H9 (cell line): ENCODE results near the gene XRRA1. TPM values are rescaled to one million over a fixed set of nuclear protein-coding genes. Genes with fewer than 3 reads are reported as not detected.

Experiments used
- DNase-seq: peaks from one replicate; pipeline ENCODE4 v3.0.0-alpha.2; 2017
- H2AFZ ChIP-seq: one replicate; pipeline ENCODE4 v1.6.1; 2013; ENCODE audit warnings: mild to moderate bottlenecking, low read length, control low read depth, moderate library complexity
- H2AK5ac ChIP-seq: 2 replicates; pipeline ENCODE4 v1.6.1; 2013; ENCODE audit warnings: low read length, control low read depth, mixed read lengths; ENCODE audit not compliant: insufficient read length
- H2BK120ac ChIP-seq: one replicate; pipeline ENCODE4 v1.6.1; 2013; ENCODE audit warnings: low read depth, mild to moderate bottlenecking, low read length, control low read depth, inconsistent platforms; ENCODE audit not compliant: poor library complexity, severe bottlenecking
- H2BK12ac ChIP-seq: 2 replicates; pipeline ENCODE4 v1.6.1; 2013; ENCODE audit warnings: low read length, control low read depth, mixed read lengths, low read depth; ENCODE audit not compliant: insufficient read length
- H2BK15ac ChIP-seq: 2 replicates; pipeline ENCODE4 v1.6.1; 2013; ENCODE audit warnings: low read depth, low read length, control low read depth
- H2BK20ac ChIP-seq: one replicate; pipeline ENCODE4 v1.6.1; 2013; ENCODE audit warnings: low read depth, mild to moderate bottlenecking, low read length, control low read depth, inconsistent platforms; ENCODE audit not compliant: poor library complexity, severe bottlenecking
- H2BK5ac ChIP-seq: 2 replicates; pipeline ENCODE4 v1.6.1; 2013; ENCODE audit warnings: low read length, control low read depth, mixed read lengths; ENCODE audit not compliant: insufficient read length
- H3K14ac ChIP-seq: 2 replicates; pipeline ENCODE4 v1.6.1; 2013; ENCODE audit warnings: low read length, control low read depth; ENCODE audit not compliant: insufficient read depth
- H3K18ac ChIP-seq: 2 replicates; pipeline ENCODE4 v1.6.1; 2013; ENCODE audit warnings: low read depth, mild to moderate bottlenecking, mixed read lengths, low read length, control low read depth; ENCODE audit not compliant: insufficient read length
- H3K23ac ChIP-seq: 2 replicates; pipeline ENCODE4 v1.6.1; 2013; ENCODE audit warnings: low read length, control low read depth, mixed read lengths, low read depth; ENCODE audit not compliant: insufficient read length
- H3K23me2 ChIP-seq: 2 replicates; pipeline ENCODE4 v1.6.1; 2013; ENCODE audit warnings: low read depth, mild to moderate bottlenecking, mixed read lengths, low read length, control low read depth; ENCODE audit not compliant: insufficient read length, poor library complexity, severe bottlenecking
- H3K27ac ChIP-seq: 2 replicates; pipeline ENCODE4 v1.5.1; 2013; ENCODE audit warnings: low read length, control low read depth, mixed read lengths, low read depth; ENCODE audit not compliant: insufficient read length
- H3K27me3 ChIP-seq: 2 replicates; pipeline ENCODE4 v1.6.1; 2013; ENCODE audit warnings: low read length, control low read depth, inconsistent platforms; ENCODE audit not compliant: insufficient read depth
- H3K4ac ChIP-seq: 2 replicates; pipeline ENCODE4 v1.6.1; 2013; ENCODE audit warnings: low read depth, mild to moderate bottlenecking, control low read depth, inconsistent platforms, low read length, moderate library complexity
- H3K4me1 ChIP-seq: 2 replicates; pipeline ENCODE4 v1.6.1; 2013; ENCODE audit warnings: low read length, control low read depth, inconsistent platforms; ENCODE audit not compliant: insufficient read depth
- H3K4me2 ChIP-seq: 2 replicates; pipeline ENCODE4 v1.6.1; 2013; ENCODE audit warnings: low read length, control low read depth, mixed read lengths; ENCODE audit not compliant: insufficient read length, insufficient read depth
- H3K56ac ChIP-seq: 2 replicates; pipeline ENCODE4 v1.6.1; 2013; ENCODE audit warnings: low read depth, mild to moderate bottlenecking, mixed read lengths, low read length, control low read depth; ENCODE audit not compliant: insufficient read length
- H3K79me1 ChIP-seq: 2 replicates; pipeline ENCODE4 v1.6.1; 2013; ENCODE audit warnings: low read depth, mild to moderate bottlenecking, moderate library complexity, low read length, control low read depth, inconsistent platforms; ENCODE audit not compliant: insufficient read depth, poor library complexity, severe bottlenecking
- H3K79me2 ChIP-seq: 2 replicates; pipeline ENCODE4 v1.6.1; 2013; ENCODE audit warnings: low read length, control low read depth, inconsistent platforms; ENCODE audit not compliant: insufficient read depth
- H3K9ac ChIP-seq: 2 replicates; pipeline ENCODE4 v1.6.1; 2013; ENCODE audit warnings: low read length, control low read depth, mixed read lengths; ENCODE audit not compliant: insufficient read length; ENCODE audit errors: extremely low read depth
- H3K9me3 ChIP-seq: one replicate; pipeline ENCODE4 v1.6.1; 2013; ENCODE audit warnings: low read depth, low read length, inconsistent platforms; ENCODE audit not compliant: control insufficient read depth
- H3T11ph ChIP-seq: one replicate; pipeline ENCODE4 v1.6.1; 2013; ENCODE audit warnings: mild to moderate bottlenecking, low read length, control low read depth, inconsistent platforms
- H4K20me1 ChIP-seq: one replicate; pipeline ENCODE4 v1.6.1; 2013; ENCODE audit not compliant: control insufficient read depth, insufficient read length, insufficient read depth
- H4K5ac ChIP-seq: 2 replicates; pipeline ENCODE4 v1.6.1; 2013; ENCODE audit warnings: low read depth, mild to moderate bottlenecking, mixed read lengths, low read length, control low read depth; ENCODE audit not compliant: insufficient read length
- H4K8ac ChIP-seq: replicated peaks from 2 replicates; pipeline ENCODE4 v1.6.1; 2013; ENCODE audit warnings: low read length, control low read depth, mixed read lengths, low read depth; ENCODE audit not compliant: insufficient read length
- H4K91ac ChIP-seq: 2 replicates; pipeline ENCODE4 v1.6.1; 2013; ENCODE audit warnings: low read depth, mild to moderate bottlenecking, moderate library complexity, mixed read lengths, low read length, control low read depth; ENCODE audit not compliant: insufficient read length
- H3K27ac Mint-ChIP-seq, 3 experiments: 2 replicates in 2 of 3; 3 replicates in 1 of 3; pipeline ENCODE4 v1.8.0; 2020 to 2021; ENCODE audit warnings: mixed read lengths in 3 of 3, mild to moderate bottlenecking in 1 of 3, moderate library complexity in 1 of 3
- H3K27me3 Mint-ChIP-seq: 2 replicates; pipeline ENCODE4 v1.8.0; 2021; ENCODE audit warnings: low read depth, mild to moderate bottlenecking, moderate library complexity, mixed read lengths
- H3K36me3 Mint-ChIP-seq, 3 experiments: 2 replicates in 2 of 3; 3 replicates in 1 of 3; pipeline ENCODE4 v1.8.0; 2020 to 2021; ENCODE audit warnings: low read depth in 3 of 3, mixed read lengths in 3 of 3; ENCODE audit not compliant: insufficient read depth in 1 of 3
- H3K4me1 Mint-ChIP-seq, 2 experiments: 2 replicates each; pipeline ENCODE4 v1.8.0; 2020; ENCODE audit warnings: mixed read lengths in 2 of 2
- H3K4me3 Mint-ChIP-seq, 2 experiments: 2 replicates in 1 of 2; 3 replicates in 1 of 2; pipeline ENCODE4 v1.8.0; 2020 to 2021; ENCODE audit warnings: mild to moderate bottlenecking in 2 of 2, mixed read lengths in 2 of 2, moderate library complexity in 1 of 2
- H3K9me3 Mint-ChIP-seq, 2 experiments: 2 replicates in 1 of 2; 3 replicates in 1 of 2; pipeline ENCODE4 v1.8.0; 2020; ENCODE audit warnings: mild to moderate bottlenecking in 2 of 2, mixed read lengths in 2 of 2, moderate library complexity in 1 of 2
- WGBS: extraction: QIAGEN DNeasy Blood & Tissue Kit; methylation state at CpG from one replicate; pipeline ENCODE4 v1.1.7; 2013; ENCODE audit warnings: missing lambda C conversion rate, low lambda C conversion rate, mixed read lengths; ENCODE audit not compliant: insufficient read length; ENCODE audit errors: extremely low coverage; 5-methylcytosine and 5-hydroxymethylcytosine counted together
- total RNA-seq: library from RNA; stranded (reverse); gene quantifications from 2 replicates; pipeline ENCODE4 v1.2.1, GENCODE V29; 2021
- TF ChIP-seq, protein P1 (sequence below): fragments of 200-600 bp; sonication (generic); conservative IDR thresholded peaks from 3 replicates; pipeline ENCODE4 v1.8.0; 2021; ENCODE audit warnings: antibody characterized with exemption, mild to moderate bottlenecking

XRRA1 gene
- total RNA-seq, 1 experiment from 2014 or later = 4.5 TPM

DNA sequence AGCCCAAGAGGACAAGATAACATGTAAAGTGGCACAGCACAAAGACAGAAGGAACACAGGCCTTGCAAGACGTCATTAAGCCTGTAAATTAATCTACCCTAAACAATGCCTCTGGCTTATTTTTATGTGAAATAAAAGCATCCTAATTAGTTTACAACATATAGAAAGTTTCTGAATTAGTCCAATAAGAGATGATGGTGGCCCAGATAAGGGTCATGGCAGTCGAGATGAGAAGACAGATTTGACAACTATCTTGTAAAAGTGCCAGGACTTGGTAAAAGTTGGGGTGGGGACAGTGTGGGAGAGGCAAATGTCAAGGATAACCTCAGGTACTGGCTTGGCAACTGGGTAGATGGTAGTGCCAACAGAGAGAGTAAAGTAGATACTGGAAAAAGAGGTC lies 13.6 kb downstream of the XRRA1 start:
- no peaks in the 10 kb centered on the region for H3K4me1 Mint-ChIP-seq
- no peaks in the 10 kb centered on the region for H3K9me3 Mint-ChIP-seq
- Histone ChIP-seq H4K5ac (no peak overlapping the region), H2BK20ac (no peak overlapping the region), H2AFZ (no peak overlapping the region), H3K23ac (no peak overlapping the region), H2BK15ac (no peak overlapping the region), H3K56ac (no peak overlapping the region), H3K79me2 (no peaks in the 10 kb centered on the region), H3K14ac (no peak overlapping the region), H3K4me1 (no peaks in the 10 kb centered on the region), H4K8ac (no peak overlapping the region), H3K4ac (no peak overlapping the region), H2BK12ac (no peak overlapping the region), H3K79me1 (no peaks in the 10 kb centered on the region), H3K27ac (no peak overlapping the region), H3K27me3 (no peaks in the 10 kb centered on the region), H2BK120ac (no peak overlapping the region), H4K91ac (no peak overlapping the region), H2BK5ac (no peak overlapping the region), H2AK5ac (no peak overlapping the region), H3K9me3 (no peaks in the 10 kb centered on the region), H3K18ac (no peak overlapping the region), H3K23me2 (no peaks in the 10 kb centered on the region), H3T11ph (no peak overlapping the region), H4K20me1 (no peaks in the 10 kb centered on the region), H3K4me2 (no peak overlapping the region), H3K9ac (no peak overlapping the region)
- no peak overlapping the region; a peak in 1 of 7 replicates for H3K27ac Mint-ChIP-seq
- no peaks in the 10 kb centered on the region; the same call in 1 of the 2 replicates for H3K27me3 Mint-ChIP-seq
- TF ChIP-seq, protein P1, sequence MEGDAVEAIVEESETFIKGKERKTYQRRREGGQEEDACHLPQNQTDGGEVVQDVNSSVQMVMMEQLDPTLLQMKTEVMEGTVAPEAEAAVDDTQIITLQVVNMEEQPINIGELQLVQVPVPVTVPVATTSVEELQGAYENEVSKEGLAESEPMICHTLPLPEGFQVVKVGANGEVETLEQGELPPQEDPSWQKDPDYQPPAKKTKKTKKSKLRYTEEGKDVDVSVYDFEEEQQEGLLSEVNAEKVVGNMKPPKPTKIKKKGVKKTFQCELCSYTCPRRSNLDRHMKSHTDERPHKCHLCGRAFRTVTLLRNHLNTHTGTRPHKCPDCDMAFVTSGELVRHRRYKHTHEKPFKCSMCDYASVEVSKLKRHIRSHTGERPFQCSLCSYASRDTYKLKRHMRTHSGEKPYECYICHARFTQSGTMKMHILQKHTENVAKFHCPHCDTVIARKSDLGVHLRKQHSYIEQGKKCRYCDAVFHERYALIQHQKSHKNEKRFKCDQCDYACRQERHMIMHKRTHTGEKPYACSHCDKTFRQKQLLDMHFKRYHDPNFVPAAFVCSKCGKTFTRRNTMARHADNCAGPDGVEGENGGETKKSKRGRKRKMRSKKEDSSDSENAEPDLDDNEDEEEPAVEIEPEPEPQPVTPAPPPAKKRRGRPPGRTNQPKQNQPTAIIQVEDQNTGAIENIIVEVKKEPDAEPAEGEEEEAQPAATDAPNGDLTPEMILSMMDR = no peak
- peaks cover 0 to 22% (median 0%) of the 10 kb centered on the region in 3 experiments; a peak in 5 of 7 replicates for H3K36me3 Mint-ChIP-seq
- WGBS = no CpG with 5 or more reads among the region's 2 CpGs
- no peak overlapping the region for H3K4me3 Mint-ChIP-seq
- DNase-seq = no peak
